Retina (tissue), 1 donor: Measurements from ENCODE around the gene DSTN.
A peak's percentile ranks its signal among the peaks of the same experiment; 100 is the strongest.

Source experiments
- DNase-seq: peaks from one replicate; pipeline ENCODE4 v3.0.0-alpha.2; 2016

The DSTN gene

GRCh38 chr20:17613328-17614175 is 43.7 kb downstream of the DSTN start:
- no peak for DNase-seq

GRCh38 chr20:17614176-17614811 is 44.4 kb downstream of the DSTN start:
- no peak for DNase-seq

- no peak for DNase-seq
Observed at GRCh38 chr20:17614812-17615644, 45.2 kb downstream of the DSTN start.

GRCh38 chr20:17615645-17616479 is 46.0 kb downstream of the DSTN start:
- no peak for DNase-seq

GRCh38 chr20:17616480-17617211 is 46.8 kb downstream of the DSTN start:
- no peak for DNase-seq

- DNase-seq: peak; percentile 64
Observed at GRCh38 chr20:17617212-17617867, 47.5 kb downstream of the DSTN start.

- DNase-seq: no peak
Observed at GRCh38 chr20:17617868-17618672, 48.2 kb downstream of the DSTN start.

GRCh38 chr20:17618673-17619013 is 48.8 kb downstream of the DSTN start:
- DNase-seq: no peak

GRCh38 chr20:17619351-17620093 is 49.6 kb downstream of the DSTN start:
- DNase-seq: no peak

GRCh38 chr20:17620371-17621228 is 50.7 kb downstream of the DSTN start:
- no peak for DNase-seq

- no peak for DNase-seq
Observed at GRCh38 chr20:17621229-17621968, 51.5 kb downstream of the DSTN start.

- peak; percentile 1 for DNase-seq
Observed at GRCh38 chr20:17622086-17622850, 52.4 kb downstream of the DSTN start.

GRCh38 chr20:17622851-17623508 is 53.1 kb downstream of the DSTN start:
- no peak for DNase-seq

- no peak for DNase-seq
Observed at GRCh38 chr20:17624070-17624469, 54.2 kb downstream of the DSTN start.

GRCh38 chr20:17624551-17625245 is 54.8 kb downstream of the DSTN start:
- DNase-seq: no peak
